H1 (cell line): ENCODE results near the gene LIMA1. TPM values are rescaled to one million over a fixed set of nuclear protein-coding genes. Genes with fewer than 3 reads are reported as not detected.

Experiments
- polyA plus RNA-seq, 7 experiments: library from polyadenylated mRNA; depleted of rRNA in 3 of 7; stranded (reverse) in 5 of 7; unstranded in 2 of 7; fragments of >200 nt in 5 of 7; fragments of 200-250 nt in 2 of 7; gene quantifications; 1 replicate in 5 of 7; 2 replicates in 1 of 7; 4 replicates in 1 of 7; pipeline versions ENCODE4 v1.2.1 to v1.2.3, GENCODE V29; 2011 to 2013; ENCODE audit warnings: missing spikeins in 2 of 7, mixed read lengths in 2 of 7
- total RNA-seq: library from RNA; stranded (reverse); fragmentation: NEBNext Ultra II Directional; extraction: Animal tissue kit (Norgen Biotek cat#: 25700); gene quantifications from 2 replicates; pipeline ENCODE4 v1.2.1, GENCODE V29; 2021
- TF ChIP-seq, protein P1 (sequence below), 3 experiments: IDR thresholded peaks; 1 replicate in 2 of 3; 2 replicates in 1 of 3; pipeline versions ENCODE4 v1.5.1 to v1.6.1; 2011; ENCODE audit warnings: low read length in 3 of 3, mild to moderate bottlenecking in 3 of 3, inconsistent platforms in 2 of 3, low read depth in 1 of 3, moderate library complexity in 1 of 3; ENCODE audit not compliant: insufficient read depth in 1 of 3; ENCODE audit errors: control extremely low read depth in 1 of 3

The LIMA1 gene
- total and polyA plus RNA-seq, 2 of the 8 experiments (the other 6 are each of a cell fraction or from before 2014, with no cell fraction given), result 12.7 to 47.6 TPM

- TF ChIP-seq, protein P1, sequence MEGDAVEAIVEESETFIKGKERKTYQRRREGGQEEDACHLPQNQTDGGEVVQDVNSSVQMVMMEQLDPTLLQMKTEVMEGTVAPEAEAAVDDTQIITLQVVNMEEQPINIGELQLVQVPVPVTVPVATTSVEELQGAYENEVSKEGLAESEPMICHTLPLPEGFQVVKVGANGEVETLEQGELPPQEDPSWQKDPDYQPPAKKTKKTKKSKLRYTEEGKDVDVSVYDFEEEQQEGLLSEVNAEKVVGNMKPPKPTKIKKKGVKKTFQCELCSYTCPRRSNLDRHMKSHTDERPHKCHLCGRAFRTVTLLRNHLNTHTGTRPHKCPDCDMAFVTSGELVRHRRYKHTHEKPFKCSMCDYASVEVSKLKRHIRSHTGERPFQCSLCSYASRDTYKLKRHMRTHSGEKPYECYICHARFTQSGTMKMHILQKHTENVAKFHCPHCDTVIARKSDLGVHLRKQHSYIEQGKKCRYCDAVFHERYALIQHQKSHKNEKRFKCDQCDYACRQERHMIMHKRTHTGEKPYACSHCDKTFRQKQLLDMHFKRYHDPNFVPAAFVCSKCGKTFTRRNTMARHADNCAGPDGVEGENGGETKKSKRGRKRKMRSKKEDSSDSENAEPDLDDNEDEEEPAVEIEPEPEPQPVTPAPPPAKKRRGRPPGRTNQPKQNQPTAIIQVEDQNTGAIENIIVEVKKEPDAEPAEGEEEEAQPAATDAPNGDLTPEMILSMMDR (IDR thresholded peaks at IDR 0.05; ENCODE audit: control extremely low read depth in 1 of 3, insufficient read depth in 1 of 3, low read depth in 1 of 3, low read length in 3 of 3), result no peak
These were observed 118.4 kb downstream of the LIMA1 start (continued) for GRCh38 chr12:50164963-50165362.
